Neural cell (in vitro differentiated cells): ENCODE measurements around the gene RHBDD3. TPM values are rescaled to one million over a fixed set of nuclear protein-coding genes. Genes with fewer than 3 reads are reported as not detected.

Experiments
- H2AFZ ChIP-seq: fragments of 200-600, 300-800 bp; sonication (generic), shearing (Covaris generic); 2 replicates; pipeline ENCODE4 v1.6.0; 2014; ENCODE audit warnings: low read depth, mild to moderate bottlenecking, antibody characterized with exemption, low read length, moderate library complexity
- H3F3A ChIP-seq: fragments of 200-600 bp; shearing (Covaris generic); 2 replicates; pipeline ENCODE4 v1.6.1; 2016; ENCODE audit warnings: mild to moderate bottlenecking, moderate library complexity, mixed read lengths, antibody characterized with exemption, low read length; ENCODE audit not compliant: insufficient read depth, poor library complexity, severe bottlenecking
- H3K27ac ChIP-seq: fragments of 200-600, 300-800 bp; sonication (generic), shearing (Covaris generic); 2 replicates; pipeline ENCODE4 v1.5.1; 2014; ENCODE audit warnings: mild to moderate bottlenecking, low read length, moderate library complexity
- H3K27me3 ChIP-seq: fragments of 300-800, 200-600 bp; sonication (generic), shearing (Covaris generic); 2 replicates; pipeline ENCODE4 v1.6.0; 2014; ENCODE audit warnings: mild to moderate bottlenecking, low read depth, low read length, moderate library complexity; ENCODE audit not compliant: insufficient read depth
- H3K36me3 ChIP-seq: fragments of 300-800, 200-600 bp; sonication (generic), shearing (Covaris generic); 2 replicates; pipeline ENCODE4 v1.5.1; 2014; ENCODE audit warnings: mild to moderate bottlenecking, antibody characterized with exemption, low read length, moderate library complexity; ENCODE audit not compliant: insufficient read depth
- H3K4me2 ChIP-seq: fragments of 300-800, 200-600 bp; sonication (generic), shearing (Covaris generic); 2 replicates; pipeline ENCODE4 v1.6.0; 2014; ENCODE audit warnings: mild to moderate bottlenecking, low read length
- H3K4me3 ChIP-seq: fragments of 300-800, 200-600 bp; sonication (generic), shearing (Covaris generic); 2 replicates; pipeline ENCODE4 v1.5.1; 2014; ENCODE audit warnings: mild to moderate bottlenecking, low read length, moderate library complexity
- H3K79me2 ChIP-seq: fragments of 200-600 bp; shearing (Covaris generic); replicated peaks from 2 replicates; pipeline ENCODE4 v1.6.0; 2014; ENCODE audit warnings: mild to moderate bottlenecking, low read length, moderate library complexity; ENCODE audit not compliant: insufficient read depth
- H3K9ac ChIP-seq: fragments of 300-800, 200-600 bp; sonication (generic), shearing (Covaris generic); 2 replicates; pipeline ENCODE4 v1.6.1; 2016; ENCODE audit warnings: mild to moderate bottlenecking, low read length, mixed read lengths
- H3K9me2 ChIP-seq: fragments of 200-600 bp; shearing (Covaris generic); 2 replicates; pipeline ENCODE4 v1.6.1; 2016; ENCODE audit warnings: mild to moderate bottlenecking, low read length, mixed read lengths; ENCODE audit not compliant: insufficient read depth
- H3K9me3 ChIP-seq: fragments of 200-600, 300-800 bp; sonication (generic), shearing (Covaris generic); 2 replicates; pipeline ENCODE4 v1.6.1; 2016; ENCODE audit warnings: mild to moderate bottlenecking, mixed run types, low read length, moderate library complexity, mixed read lengths
- H4K20me1 ChIP-seq: fragments of 200-600 bp; shearing (Covaris generic); 2 replicates; pipeline ENCODE4 v1.6.1; 2016; ENCODE audit warnings: mild to moderate bottlenecking, mixed run types; ENCODE audit not compliant: insufficient read depth
- EP300 ChIP-seq: fragments of 450-650 bp; conservative IDR thresholded peaks from 2 replicates; pipeline ENCODE4 v1.6.1; 2014; ENCODE audit warnings: antibody characterized with exemption, mild to moderate bottlenecking, moderate library complexity; ENCODE audit not compliant: poor library complexity, severe bottlenecking
- EZH2 ChIP-seq: fragments of 200-600, 300-800 bp; shearing (Covaris generic), sonication (generic); IDR thresholded peaks from 2 replicates; pipeline ENCODE4 v1.6.1; 2014; ENCODE audit warnings: antibody characterized with exemption, low read length, borderline replicate concordance, mild to moderate bottlenecking; ENCODE audit not compliant: insufficient read depth, poor library complexity, severe bottlenecking
- MXI1 ChIP-seq: fragments of 450-650 bp; conservative IDR thresholded peaks from 2 replicates; pipeline ENCODE4 v1.6.1; 2014; ENCODE audit warnings: antibody characterized with exemption, mild to moderate bottlenecking; ENCODE audit not compliant: poor library complexity, severe bottlenecking
- POLR2AphosphoS5 ChIP-seq: IDR thresholded peaks from 2 replicates; pipeline ENCODE4 v1.6.1; 2012
- RAD21 ChIP-seq: fragments of 450-650 bp; conservative IDR thresholded peaks from 2 replicates; pipeline ENCODE4 v1.6.1; 2014; ENCODE audit warnings: antibody characterized with exemption, mild to moderate bottlenecking, moderate library complexity
- SMC3 ChIP-seq: fragments of 450-650 bp; conservative IDR thresholded peaks from 2 replicates; pipeline ENCODE4 v1.6.1; 2014; ENCODE audit warnings: antibody characterized with exemption, mild to moderate bottlenecking, moderate library complexity; ENCODE audit not compliant: poor library complexity
- TAF1 ChIP-seq: IDR thresholded peaks from 2 replicates; pipeline ENCODE4 v1.6.1; 2012; ENCODE audit warnings: low read depth
- polyA plus RNA-seq: library from polyadenylated mRNA; depleted of rRNA; stranded (reverse); fragments of >200 nt; gene quantifications from 2 replicates; pipeline ENCODE4 v1.2.3, GENCODE V29; 2014
- TF ChIP-seq, protein P1 (sequence below): IDR thresholded peaks from 2 replicates; pipeline ENCODE4 v1.6.1; 2012; ENCODE audit warnings: borderline replicate concordance
- TF ChIP-seq, protein P2 (sequence below): fragments of 450-650 bp; IDR thresholded peaks from 2 replicates; pipeline ENCODE4 v1.5.1; 2014; ENCODE audit warnings: antibody characterized with exemption, mild to moderate bottlenecking, moderate library complexity; ENCODE audit not compliant: poor library complexity, severe bottlenecking

The RHBDD3 gene
- polyA plus RNA-seq, 1 donor from 2014 or later = 114 TPM

DNA sequence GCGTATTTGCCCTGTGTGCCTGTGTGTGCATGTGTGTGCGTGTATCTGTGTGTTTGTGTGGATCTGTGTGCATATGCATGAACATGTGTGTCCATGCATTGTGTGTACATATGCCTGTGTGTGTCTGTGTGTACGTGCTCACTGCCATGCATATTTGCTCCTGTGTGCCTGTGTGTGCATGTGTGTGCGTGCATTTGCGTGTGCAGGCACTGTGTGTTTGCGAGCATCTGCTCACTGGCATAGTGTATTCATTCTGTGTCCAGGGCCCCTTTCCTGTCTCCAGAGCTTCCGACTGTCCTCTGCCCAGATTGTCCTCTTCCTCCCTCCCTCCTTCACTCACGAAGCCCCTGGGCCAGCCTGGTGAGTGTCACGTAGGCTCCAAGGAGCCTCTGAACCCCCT lies 56.3 kb downstream of the RHBDD3 start:
- Histone ChIP-seq H3K4me3 (no peak overlapping the region), H4K20me1 (no peaks in the 10 kb centered on the region), H3K79me2 (no peaks in the 10 kb centered on the region), H3K9ac (no peak overlapping the region), H3K9me3 (no peaks in the 10 kb centered on the region), H3K36me3 (no peaks in the 10 kb centered on the region), H3F3A (no peaks in the 10 kb centered on the region), H3K9me2 (no peaks in the 10 kb centered on the region), H3K27ac (no peak overlapping the region), H3K4me2 (no peak overlapping the region), H3K27me3 (no peaks in the 10 kb centered on the region), H2AFZ (no peak overlapping the region)
- TF ChIP-seq SMC3 (no peak), POLR2AphosphoS5 (no peak), EP300 (no peak), MXI1 (no peak), RAD21 (no peak), EZH2 (no peak), TAF1 (no peak)
- TF ChIP-seq, protein P1, sequence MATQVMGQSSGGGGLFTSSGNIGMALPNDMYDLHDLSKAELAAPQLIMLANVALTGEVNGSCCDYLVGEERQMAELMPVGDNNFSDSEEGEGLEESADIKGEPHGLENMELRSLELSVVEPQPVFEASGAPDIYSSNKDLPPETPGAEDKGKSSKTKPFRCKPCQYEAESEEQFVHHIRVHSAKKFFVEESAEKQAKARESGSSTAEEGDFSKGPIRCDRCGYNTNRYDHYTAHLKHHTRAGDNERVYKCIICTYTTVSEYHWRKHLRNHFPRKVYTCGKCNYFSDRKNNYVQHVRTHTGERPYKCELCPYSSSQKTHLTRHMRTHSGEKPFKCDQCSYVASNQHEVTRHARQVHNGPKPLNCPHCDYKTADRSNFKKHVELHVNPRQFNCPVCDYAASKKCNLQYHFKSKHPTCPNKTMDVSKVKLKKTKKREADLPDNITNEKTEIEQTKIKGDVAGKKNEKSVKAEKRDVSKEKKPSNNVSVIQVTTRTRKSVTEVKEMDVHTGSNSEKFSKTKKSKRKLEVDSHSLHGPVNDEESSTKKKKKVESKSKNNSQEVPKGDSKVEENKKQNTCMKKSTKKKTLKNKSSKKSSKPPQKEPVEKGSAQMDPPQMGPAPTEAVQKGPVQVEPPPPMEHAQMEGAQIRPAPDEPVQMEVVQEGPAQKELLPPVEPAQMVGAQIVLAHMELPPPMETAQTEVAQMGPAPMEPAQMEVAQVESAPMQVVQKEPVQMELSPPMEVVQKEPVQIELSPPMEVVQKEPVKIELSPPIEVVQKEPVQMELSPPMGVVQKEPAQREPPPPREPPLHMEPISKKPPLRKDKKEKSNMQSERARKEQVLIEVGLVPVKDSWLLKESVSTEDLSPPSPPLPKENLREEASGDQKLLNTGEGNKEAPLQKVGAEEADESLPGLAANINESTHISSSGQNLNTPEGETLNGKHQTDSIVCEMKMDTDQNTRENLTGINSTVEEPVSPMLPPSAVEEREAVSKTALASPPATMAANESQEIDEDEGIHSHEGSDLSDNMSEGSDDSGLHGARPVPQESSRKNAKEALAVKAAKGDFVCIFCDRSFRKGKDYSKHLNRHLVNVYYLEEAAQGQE = no peak
- TF ChIP-seq, protein P2, sequence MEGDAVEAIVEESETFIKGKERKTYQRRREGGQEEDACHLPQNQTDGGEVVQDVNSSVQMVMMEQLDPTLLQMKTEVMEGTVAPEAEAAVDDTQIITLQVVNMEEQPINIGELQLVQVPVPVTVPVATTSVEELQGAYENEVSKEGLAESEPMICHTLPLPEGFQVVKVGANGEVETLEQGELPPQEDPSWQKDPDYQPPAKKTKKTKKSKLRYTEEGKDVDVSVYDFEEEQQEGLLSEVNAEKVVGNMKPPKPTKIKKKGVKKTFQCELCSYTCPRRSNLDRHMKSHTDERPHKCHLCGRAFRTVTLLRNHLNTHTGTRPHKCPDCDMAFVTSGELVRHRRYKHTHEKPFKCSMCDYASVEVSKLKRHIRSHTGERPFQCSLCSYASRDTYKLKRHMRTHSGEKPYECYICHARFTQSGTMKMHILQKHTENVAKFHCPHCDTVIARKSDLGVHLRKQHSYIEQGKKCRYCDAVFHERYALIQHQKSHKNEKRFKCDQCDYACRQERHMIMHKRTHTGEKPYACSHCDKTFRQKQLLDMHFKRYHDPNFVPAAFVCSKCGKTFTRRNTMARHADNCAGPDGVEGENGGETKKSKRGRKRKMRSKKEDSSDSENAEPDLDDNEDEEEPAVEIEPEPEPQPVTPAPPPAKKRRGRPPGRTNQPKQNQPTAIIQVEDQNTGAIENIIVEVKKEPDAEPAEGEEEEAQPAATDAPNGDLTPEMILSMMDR = no peak

DNA sequence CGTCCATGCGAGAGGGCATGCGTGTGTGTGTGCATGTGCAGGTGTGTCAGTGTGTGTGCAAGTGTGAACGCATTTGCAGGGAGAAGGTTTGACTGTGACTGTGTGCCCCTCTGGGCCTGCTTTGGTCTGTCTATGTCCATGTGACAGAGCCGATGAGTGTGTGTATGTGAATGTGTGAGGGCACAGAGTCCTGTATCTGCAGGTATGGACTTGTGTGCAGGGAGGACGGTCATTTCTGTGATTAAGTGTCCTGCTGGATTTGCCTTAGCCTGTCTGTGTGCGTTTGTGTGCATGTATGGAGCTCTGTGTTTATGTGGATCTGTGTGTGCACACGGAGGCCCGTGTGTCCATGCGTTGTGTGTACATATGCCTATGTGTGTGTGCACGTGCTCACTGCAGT lies 56.7 kb downstream of the RHBDD3 start:
- Histone ChIP-seq H3K9ac (no peak overlapping the region), H3F3A (no peaks in the 10 kb centered on the region), H3K79me2 (no peaks in the 10 kb centered on the region), H3K36me3 (no peaks in the 10 kb centered on the region), H2AFZ (no peak overlapping the region), H3K27me3 (no peaks in the 10 kb centered on the region), H3K4me3 (no peak overlapping the region), H3K9me2 (no peaks in the 10 kb centered on the region), H3K27ac (no peak overlapping the region), H4K20me1 (no peaks in the 10 kb centered on the region), H3K9me3 (no peaks in the 10 kb centered on the region), H3K4me2 (no peak overlapping the region)
- TF ChIP-seq RAD21 = no peak
- TF ChIP-seq EZH2 = no peak
- TF ChIP-seq SMC3 = no peak
- no peak for TF ChIP-seq POLR2AphosphoS5
- TF ChIP-seq EP300 = no peak
- TF ChIP-seq TAF1 = no peak
- TF ChIP-seq, protein P1 = no peak

Other genes with a start within 250 kb of the RHBDD3 start
- gene C22orf31, start 206.2 kb downstream of the RHBDD3 start, polyA plus RNA-seq = not detected in 2 replicates
- 2.8 and 3.3 TPM in 2 replicates for gene KREMEN1, start 194.9 kb downstream of the RHBDD3 start, polyA plus RNA-seq
- gene EMID1, start 62.1 kb downstream of the RHBDD3 start, polyA plus RNA-seq = 14.1 and 22.2 TPM in 2 replicates
- gene EWSR1, start 287 bp upstream of the RHBDD3 start, polyA plus RNA-seq = 277 and 287 TPM in 2 replicates
- 0.77 and 2.3 TPM in 2 replicates for gene GAS2L1, start 38.7 kb upstream of the RHBDD3 start, polyA plus RNA-seq
- 0.26 and 3.0 TPM in 2 replicates for gene RASL10A, start 47.7 kb upstream of the RHBDD3 start, polyA plus RNA-seq
- gene AP1B1, start 120.6 kb upstream of the RHBDD3 start, polyA plus RNA-seq = 43.8 and 44.3 TPM in 2 replicates
- gene RFPL1, start 170.6 kb upstream of the RHBDD3 start, polyA plus RNA-seq = not detected in 2 replicates
- 0.05 and 0.42 TPM in 2 replicates for gene NEFH, start 212.2 kb upstream of the RHBDD3 start, polyA plus RNA-seq